Upper lobe of right lung (tissue), 1 donor: ENCODE results near the gene TTLL4. TPM values are rescaled to one million over a fixed set of nuclear protein-coding genes. Genes with fewer than 3 reads are reported as not detected.

Experiments
- ATAC-seq: fragments of 200-7000 bp; cut with Tn5 transposase; one replicate; pipeline ENCODE4 v1.9.1; 2020; ENCODE audit warnings: mild to moderate bottlenecking, moderate library complexity
- DNase-seq: peaks from one replicate; pipeline ENCODE4 v3.0.0-alpha.2; 2020
- H3K27ac ChIP-seq: fragments of 200-600 bp; one replicate; pipeline ENCODE4 v1.8.0; 2022
- H3K27me3 ChIP-seq: fragments of 200-600 bp; one replicate; pipeline ENCODE4 v1.8.0; 2022; ENCODE audit warnings: mild to moderate bottlenecking
- H3K36me3 ChIP-seq: fragments of 200-600 bp; one replicate; pipeline ENCODE4 v1.8.0; 2022
- H3K4me1 ChIP-seq: fragments of 200-600 bp; one replicate; pipeline ENCODE4 v1.8.0; 2022
- H3K4me3 ChIP-seq: fragments of 200-600 bp; one replicate; pipeline ENCODE4 v1.8.0; 2022; ENCODE audit warnings: mild to moderate bottlenecking
- H3K9me3 ChIP-seq: fragments of 200-600 bp; one replicate; pipeline ENCODE4 v1.8.0; 2022
- CTCF ChIP-seq: fragments of 200-600 bp; IDR thresholded peaks from one replicate; pipeline ENCODE4 v1.8.0; 2022; ENCODE audit warnings: antibody characterized with exemption
- intact Hi-C: fragments of 100-400 bp; cut with DNase I; formaldehyde crosslinking; loops from one replicate; pipeline ENCODE4 v1.11.0; 2022
- total RNA-seq: library from RNA; stranded (reverse); fragmentation: NEBNext Ultra II Directional; extraction: Animal tissue kit (Norgen Biotek cat#: 25700); gene quantifications from one replicate; pipeline ENCODE4 v1.2.1, GENCODE V29; 2021
- donor health status: DM: no; HTN: yes; CAD: no; lungs with severe emphysema.

TTLL4 gene
- total RNA-seq, 1 donor from 2014 or later = 29.5 TPM

- H3K27ac ChIP-seq = no peak overlapping the region
- peaks cover 14% of the 10 kb centered on the region for H3K9me3 ChIP-seq
- H3K27me3 ChIP-seq = no peaks in the 10 kb centered on the region
- no peaks in the 10 kb centered on the region for H3K36me3 ChIP-seq
- no peak overlapping the region for H3K4me3 ChIP-seq
- intact Hi-C loops = no loop called here
- DNase-seq = no peak
- peaks cover 5% of the 10 kb centered on the region for H3K4me1 ChIP-seq
- no peak for ATAC-seq
- no peak for TF ChIP-seq CTCF
These were observed 11.8 kb downstream of the TTLL4 start for GRCh38 chr2:218722419-218722818.

GRCh38 chr2:218722876-218723785 lies 12.5 kb downstream of the TTLL4 start:
- Histone ChIP-seq H3K27ac (no peak overlapping the region), H3K9me3 (peaks cover 18% of the 10 kb centered on the region), H3K4me3 (no peak overlapping the region), H3K4me1 (peaks cover 5% of the 10 kb centered on the region), H3K36me3 (no peaks in the 10 kb centered on the region), H3K27me3 (no peaks in the 10 kb centered on the region)
- ATAC-seq (no peak), DNase-seq (no peak)
- TF ChIP-seq CTCF = no peak
- intact Hi-C loops = no loop called here

GRCh38 chr2:218726004-218726574 lies 15.5 kb downstream of the TTLL4 start:
- intact Hi-C loops = no loop called here
- no peaks in the 10 kb centered on the region for H3K27me3 ChIP-seq
- TF ChIP-seq CTCF = no peak
- H3K4me3 ChIP-seq = no peak overlapping the region
- H3K27ac ChIP-seq = no peak overlapping the region
- no peak for ATAC-seq
- H3K36me3 ChIP-seq = no peaks in the 10 kb centered on the region
- H3K9me3 ChIP-seq = peaks cover 18% of the 10 kb centered on the region
- peaks cover 7% of the 10 kb centered on the region for H3K4me1 ChIP-seq
- no peak for DNase-seq

- H3K27ac ChIP-seq = no peak overlapping the region
- no peak overlapping the region for H3K4me3 ChIP-seq
- peak; percentile 40 for TF ChIP-seq CTCF
- peaks cover 22% of the 10 kb centered on the region for H3K4me1 ChIP-seq
- no peaks in the 10 kb centered on the region for H3K27me3 ChIP-seq
- peak; percentile 67 for ATAC-seq
- no peaks in the 10 kb centered on the region for H3K36me3 ChIP-seq
- DNase-seq = no peak
- intact Hi-C loops = no loop called here
- H3K9me3 ChIP-seq = peaks cover 18% of the 10 kb centered on the region
These were observed 17.0 kb downstream of the TTLL4 start for GRCh38 chr2:218727502-218728165.

GRCh38 chr2:218729640-218730039 lies 19.0 kb downstream of the TTLL4 start:
- no peak for TF ChIP-seq CTCF
- Histone ChIP-seq H3K9me3 (peaks cover 18% of the 10 kb centered on the region), H3K27me3 (no peaks in the 10 kb centered on the region), H3K36me3 (no peaks in the 10 kb centered on the region), H3K4me3 (no peak overlapping the region), H3K4me1 (peaks cover 28% of the 10 kb centered on the region), H3K27ac (no peak overlapping the region)
- ATAC-seq = no peak
- intact Hi-C loops = no loop called here
- no peak for DNase-seq
